ENCODE measurements around the gene SPINK14.

SPINK14 gene

DNA sequence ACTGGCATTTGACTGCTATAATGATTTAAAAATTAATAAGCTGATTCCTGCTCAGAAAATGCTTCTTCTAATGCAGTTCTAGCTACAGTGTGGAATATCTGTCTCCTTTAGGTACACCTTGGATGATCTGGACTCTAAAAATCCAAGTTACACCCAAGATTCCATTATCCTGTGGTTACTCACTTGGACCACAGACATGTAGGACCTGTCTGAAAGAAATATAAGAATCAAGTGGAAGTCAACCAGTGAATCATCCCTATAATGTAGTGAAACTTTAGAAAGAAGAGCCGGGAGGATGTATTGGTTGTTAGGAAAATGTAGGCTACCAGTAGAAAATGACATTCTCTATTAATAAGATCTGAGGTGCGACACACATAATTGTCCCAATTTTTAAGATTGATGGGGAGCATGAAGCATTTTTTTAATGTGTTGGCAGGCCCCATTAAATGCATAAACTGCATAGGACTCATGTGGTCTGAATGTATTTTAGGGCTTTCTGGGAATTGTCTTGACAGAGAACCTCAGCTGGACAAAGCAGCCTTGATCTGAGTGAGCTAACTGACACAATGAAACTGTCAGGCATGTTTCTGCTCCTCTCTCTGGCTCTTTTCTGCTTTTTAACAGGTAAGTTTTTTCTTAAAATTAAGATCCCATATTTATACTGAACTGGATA is 34.3 kb downstream of the SPINK14 start, which contains the start of gene SPINK6:
SPINK6 (plus strand) TSS at position 512 of the 673 bp plus-strand sequence; CDS start at position 567, 55 bp downstream.
- no peak for DNase-seq

- DNase-seq: no peak
These were observed 36.9 kb downstream of the SPINK14 start for GRCh38 chr5:148205044-148205806.

DNA sequence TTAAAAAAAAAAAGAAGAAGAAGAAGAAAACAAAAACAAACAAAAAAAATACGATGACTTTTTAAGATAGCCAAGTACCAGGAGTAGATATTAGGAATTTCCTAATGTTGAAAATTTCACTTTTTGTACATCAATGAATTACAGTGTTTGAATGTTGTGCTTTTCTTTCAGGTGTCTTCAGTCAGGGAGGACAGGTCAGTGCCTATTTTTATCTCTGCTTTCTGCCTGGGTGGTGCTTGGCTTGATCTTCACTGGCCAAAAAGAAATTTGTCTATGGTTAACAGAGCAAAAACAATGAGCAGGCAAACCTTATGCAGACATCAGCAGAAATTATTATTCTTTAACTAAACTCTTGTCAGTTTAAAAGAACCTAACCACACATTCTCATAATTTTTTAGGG is 37.5 kb downstream of the SPINK14 start:
- no peak for DNase-seq

- no peak for DNase-seq
These were observed 38.3 kb downstream of the SPINK14 start for GRCh38 chr5:148206620-148207019.

GRCh38 chr5:148208226-148208625 is 39.9 kb downstream of the SPINK14 start:
- no peak for DNase-seq

GRCh38 chr5:148209151-148209770 is 40.9 kb downstream of the SPINK14 start:
- DNase-seq: no peak

GRCh38 chr5:148214665-148215185 is 46.4 kb downstream of the SPINK14 start:
- DNase-seq: no peak

- DNase-seq: no peak
These were observed 53.2 kb downstream of the SPINK14 start for GRCh38 chr5:148221508-148221907.

GRCh38 chr5:148224117-148224742 is 55.9 kb downstream of the SPINK14 start:
- no peak for DNase-seq

All from cerebellar nuclear complex (tissue), 1 donor.